ENCODE measurements around the gene LILRB3. TPM values are rescaled to one million over a fixed set of nuclear protein-coding genes. Genes with fewer than 3 reads are reported as not detected.
A peak's percentile ranks its signal among the peaks of the same experiment; 100 is the strongest.
"Not testable (repeated sequence)": the region's sequence is repeated elsewhere in the genome, so short reads cannot be mapped to it uniquely, and the experiment has no call there.

Gene LILRB3
- total and polyA plus RNA-seq, 11 donors = 0.54 to 31.4 (median 3.7) TPM

- no peak for DNase-seq
- peaks cover 14 to 70% (median 45%) of the 10 kb centered on the region in 12 donors for H3K4me1 ChIP-seq
- peak; percentile 2 to 17 (median 7) for ATAC-seq
- intact Hi-C loops (cut with DNase I) = no loop called here
- H3K27me3 ChIP-seq = no peaks in the 10 kb centered on the region
- no peaks in the 10 kb centered on the region for H3K9me3 ChIP-seq
- TF ChIP-seq CTCF (IDR thresholded peaks at IDR 0.05) (no peak), POLR2A (IDR thresholded peaks at IDR 0.05) (no peak)
- peak overlapping the region in 1 of 12 donors; percentile 21 for H3K4me3 ChIP-seq
- H3K36me3 ChIP-seq = peaks cover 2 to 44% (median 38%) of the 10 kb centered on the region in 9 donors
- 62 to 73% (median 68%) methylated on average over 8 to 24 of the region's 24 CpGs for WGBS, 4 donors
- H3K27ac ChIP-seq = peak overlapping the region; percentile 5 to 91 (median 68)
These were observed 13.6 kb downstream of the LILRB3 start for GRCh38 chr19:54209058-54209810.

- Histone ChIP-seq H3K27me3 (no peaks in the 10 kb centered on the region), H3K9me3 (no peaks in the 10 kb centered on the region), H3K4me1 (peaks cover 14 to 75% (median 47%) of the 10 kb centered on the region in 12 donors), H3K4me3 (peak overlapping the region in 1 of 12 donors; percentile 21), H3K27ac (peak overlapping the region in 10 of 12 donors; percentile 5 to 91 (median 71)), H3K36me3 (peaks cover 2 to 48% (median 44%) of the 10 kb centered on the region in 9 donors)
- DNase-seq (no peak), ATAC-seq (no peak)
- no peak for TF ChIP-seq POLR2A (IDR thresholded peaks at IDR 0.05)
- TF ChIP-seq CTCF (IDR thresholded peaks at IDR 0.05) = no peak
- intact Hi-C loops (cut with DNase I) = no loop called here
- WGBS, 4 donors = 77 to 88% (median 84%) methylated on average over 8 of the region's 8 CpGs
These were observed 14.1 kb downstream of the LILRB3 start for GRCh38 chr19:54208784-54209057.

DNA sequence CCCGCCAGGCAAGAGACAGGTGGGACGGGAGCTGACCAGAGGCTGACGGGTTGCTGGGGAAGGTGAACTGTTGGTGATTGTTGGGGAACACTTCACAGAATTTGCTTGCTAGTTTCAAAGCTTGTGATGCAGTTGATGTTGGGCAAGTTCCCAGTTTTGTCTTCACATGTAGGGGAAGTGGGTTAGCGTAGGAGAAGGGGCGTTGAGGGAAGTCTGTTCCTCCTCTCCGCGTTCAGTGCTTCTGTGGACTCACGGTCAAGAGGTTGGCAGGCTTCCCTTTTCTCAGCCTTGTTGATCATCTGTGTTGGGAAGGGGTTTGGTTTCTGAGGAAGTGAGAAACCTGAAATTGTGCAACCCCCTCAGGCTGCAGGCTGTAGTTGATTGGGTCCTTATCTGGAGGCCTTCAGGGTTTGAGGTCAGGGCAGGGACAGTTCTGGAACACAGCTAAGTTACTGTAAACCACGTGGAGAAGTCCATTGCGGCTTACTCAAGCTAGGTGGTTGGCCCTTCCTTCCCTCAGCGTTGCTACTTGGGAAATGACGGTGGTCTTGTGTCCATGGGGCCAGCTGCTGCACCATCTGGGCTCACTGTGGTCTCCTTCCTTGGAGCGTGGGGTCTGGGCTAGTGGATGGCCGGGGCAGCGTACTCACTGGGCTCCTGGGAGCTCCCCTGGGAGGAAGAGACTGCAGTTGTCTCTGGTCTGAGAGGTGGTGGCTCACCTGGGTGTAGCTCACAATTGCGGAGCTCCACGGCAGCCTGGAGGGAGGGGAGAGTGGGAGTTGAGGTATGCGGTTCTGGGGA is 14.6 kb downstream of the LILRB3 start:
- peak in 4 of 5 donors; percentile 69 to 80 (median 72) for DNase-seq
- WGBS, 4 donors = 64 to 73% (median 70%) methylated on average over 18 of the region's 18 CpGs
- Histone ChIP-seq H3K4me1 (peaks cover 15 to 80% (median 51%) of the 10 kb centered on the region in 12 donors), H3K36me3 (peaks cover 2 to 54% (median 49%) of the 10 kb centered on the region in 9 donors), H3K9me3 (no peaks in the 10 kb centered on the region), H3K27me3 (no peaks in the 10 kb centered on the region), H3K27ac (peak overlapping the region in 11 of 12 donors; percentile 39 to 91 (median 68)), H3K4me3 (peak overlapping the region in 1 of 12 donors; percentile 58)
- peak; percentile 49 to 78 (median 64) for ATAC-seq
- no peak for TF ChIP-seq CTCF (IDR thresholded peaks at IDR 0.05)
- no peak for TF ChIP-seq POLR2A (IDR thresholded peaks at IDR 0.05)
- intact Hi-C loops (cut with DNase I) = no loop called here

DNA sequence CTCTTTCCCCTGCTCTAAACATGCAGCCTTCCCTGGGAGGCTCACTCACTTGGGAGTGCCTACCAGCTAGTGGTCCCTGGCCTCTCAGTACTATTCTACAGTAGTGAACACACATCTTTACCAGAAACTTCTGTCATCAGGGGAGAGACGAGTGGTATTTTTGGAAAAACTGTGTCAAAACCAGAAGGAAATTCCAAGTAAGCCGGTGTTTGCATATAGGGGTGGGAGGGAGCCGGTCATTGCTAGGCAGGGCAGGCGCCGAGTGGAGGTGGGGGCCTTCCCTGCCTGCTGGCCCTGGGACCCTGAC is 15.2 kb downstream of the LILRB3 start:
- WGBS, 4 donors = 74 to 80% (median 78%) methylated on average over 5 of the region's 5 CpGs
- intact Hi-C loops (cut with DNase I) = no loop called here
- ATAC-seq (no peak), DNase-seq (peak in 1 of 5 donors; percentile 71)
- no peaks in the 10 kb centered on the region for H3K27me3 ChIP-seq
- TF ChIP-seq CTCF (IDR thresholded peaks at IDR 0.05) = no peak
- no peak for TF ChIP-seq POLR2A (IDR thresholded peaks at IDR 0.05)
- peak overlapping the region in 9 of 12 donors; percentile 30 to 91 (median 56) for H3K27ac ChIP-seq
- H3K4me1 ChIP-seq = peaks cover 17 to 86% (median 57%) of the 10 kb centered on the region in 12 donors
- no peaks in the 10 kb centered on the region for H3K9me3 ChIP-seq
- H3K36me3 ChIP-seq = peaks cover 2 to 59% (median 55%) of the 10 kb centered on the region in 9 donors
- H3K4me3 ChIP-seq = peak overlapping the region in 1 of 12 donors; percentile 58

DNA sequence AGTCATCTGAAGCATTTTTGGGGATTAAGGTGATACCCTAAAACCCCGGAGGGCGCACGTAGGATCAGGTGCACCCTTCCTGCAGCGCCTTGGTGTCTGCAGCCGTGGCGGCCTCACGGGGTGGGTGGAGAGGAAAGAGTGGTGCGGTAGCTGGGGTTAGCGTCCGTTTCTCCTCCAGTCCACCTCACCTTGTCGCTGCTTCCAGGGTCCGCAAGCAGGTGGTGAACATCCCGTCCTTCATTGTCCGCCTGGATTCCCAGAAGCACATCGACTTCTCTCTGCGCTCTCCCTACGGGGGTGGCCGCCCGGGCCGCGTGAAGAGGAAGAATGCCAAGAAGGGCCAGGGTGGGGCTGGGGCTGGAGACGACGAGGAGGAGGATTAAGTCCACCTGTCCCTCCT is 15.6 kb downstream of the LILRB3 start:
- intact Hi-C loops (cut with DNase I) = not testable (repeated sequence)

More for the DNA sequence above, 15.6 kb downstream of the LILRB3 start:
- peaks cover 20 to 90% (median 61%) of the 10 kb centered on the region in 12 donors for H3K4me1 ChIP-seq
- ATAC-seq, H3K9me3 ChIP-seq, H3K27me3 ChIP-seq: not testable (repeated sequence)
- DNase-seq = peak in 1 of 5 donors; percentile 46
- peak overlapping the region in 1 of 12 donors; percentile 58 for H3K4me3 ChIP-seq
- WGBS, 4 donors = 72 to 80% (median 77%) methylated on average over 23 of the region's 23 CpGs
- H3K36me3 ChIP-seq = peaks cover 2 to 63% (median 59%) of the 10 kb centered on the region in 9 donors
- H3K27ac ChIP-seq = peak overlapping the region in 7 of 12 donors; percentile 30 to 91 (median 50)

All from heart left ventricle (tissue), 16 donors.